HG02885 (cell line): Measurements from ENCODE around the gene ABRACL.
"Not testable (repeated sequence)": the region's sequence is repeated elsewhere in the genome, so short reads cannot be mapped to it uniquely, and the experiment has no call there.

ENCODE experiments used
- ATAC-seq: cut with Tn5 transposase; IDR thresholded peaks from one replicate; pipeline ENCODE4 v1.9.1; 2021; ENCODE audit warnings: mild to moderate bottlenecking; ENCODE audit not compliant: unreplicated experiment, poor library complexity

ABRACL gene

GRCh38 chr6:139028658-139029469 lies at the start of gene ABRACL:
ABRACL (plus strand) TSS chr6:139028745; CDS start chr6:139034161, 5,416 bp downstream.
- ATAC-seq, result peak; percentile 65

DNA sequence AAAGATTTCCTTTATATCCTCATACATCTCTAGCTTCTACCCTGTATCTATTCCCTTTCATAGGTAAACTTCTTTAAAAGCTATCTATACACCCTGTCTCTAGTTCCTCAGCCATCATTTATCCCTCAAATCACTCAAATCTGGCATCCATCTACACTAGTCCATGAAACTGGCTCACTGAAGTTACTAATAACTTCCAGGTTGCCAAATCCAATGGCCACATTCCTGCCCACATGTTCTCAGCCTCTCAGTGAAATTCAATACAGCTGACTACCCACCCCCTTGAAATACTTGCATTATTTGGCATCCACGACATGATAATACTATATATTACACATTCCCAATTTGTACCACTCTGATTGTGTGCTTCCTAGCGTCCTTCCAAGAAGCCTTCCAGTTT lies 49.2 kb upstream of the ABRACL start:
- no peak for ATAC-seq

DNA sequence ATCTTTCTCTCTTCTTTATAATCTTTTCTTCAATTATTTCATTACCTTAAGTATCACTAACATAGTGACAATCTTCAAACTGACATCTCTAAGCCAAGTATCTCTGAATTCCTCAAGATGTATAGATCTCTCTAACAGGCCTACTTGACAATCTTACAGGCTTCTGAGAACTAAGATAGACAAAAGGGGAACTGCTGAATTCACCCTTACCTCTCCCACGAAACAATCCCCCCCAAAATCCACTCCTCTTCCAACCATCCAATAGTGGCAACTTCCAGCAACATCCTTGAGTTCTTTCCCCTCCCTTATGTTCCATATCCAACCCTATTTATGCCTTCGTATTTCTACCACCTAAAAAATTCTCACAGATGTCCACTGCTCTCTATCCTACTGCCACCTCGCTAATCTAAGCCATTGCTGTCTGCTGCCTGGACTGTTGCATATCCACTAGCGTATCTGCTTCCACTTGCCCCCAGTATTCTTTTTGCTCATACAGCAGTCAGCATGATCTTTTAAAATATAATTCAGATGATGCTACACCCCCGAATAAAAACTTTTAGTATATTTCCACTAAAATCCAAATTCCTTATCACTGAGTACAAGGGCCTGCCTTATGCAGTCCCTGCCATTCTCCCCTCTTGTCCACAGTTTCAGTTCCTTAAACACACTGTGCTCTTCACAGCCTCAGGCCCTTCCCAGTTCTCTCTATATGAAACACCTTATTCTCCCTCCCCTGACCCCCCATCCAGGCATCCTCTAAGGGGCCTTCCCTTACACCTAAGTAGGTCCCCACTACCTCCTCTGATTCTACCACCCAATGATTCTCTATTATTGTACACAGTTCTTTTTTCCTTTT lies 48.5 kb upstream of the ABRACL start:
- ATAC-seq, result peak; percentile 54

GRCh38 chr6:138981416-138981815 lies 47.1 kb upstream of the ABRACL start:
- ATAC-seq, result no peak

- no peak for ATAC-seq
Measured at GRCh38 chr6:138986578-138986977, 42.0 kb upstream of the ABRACL start.

DNA sequence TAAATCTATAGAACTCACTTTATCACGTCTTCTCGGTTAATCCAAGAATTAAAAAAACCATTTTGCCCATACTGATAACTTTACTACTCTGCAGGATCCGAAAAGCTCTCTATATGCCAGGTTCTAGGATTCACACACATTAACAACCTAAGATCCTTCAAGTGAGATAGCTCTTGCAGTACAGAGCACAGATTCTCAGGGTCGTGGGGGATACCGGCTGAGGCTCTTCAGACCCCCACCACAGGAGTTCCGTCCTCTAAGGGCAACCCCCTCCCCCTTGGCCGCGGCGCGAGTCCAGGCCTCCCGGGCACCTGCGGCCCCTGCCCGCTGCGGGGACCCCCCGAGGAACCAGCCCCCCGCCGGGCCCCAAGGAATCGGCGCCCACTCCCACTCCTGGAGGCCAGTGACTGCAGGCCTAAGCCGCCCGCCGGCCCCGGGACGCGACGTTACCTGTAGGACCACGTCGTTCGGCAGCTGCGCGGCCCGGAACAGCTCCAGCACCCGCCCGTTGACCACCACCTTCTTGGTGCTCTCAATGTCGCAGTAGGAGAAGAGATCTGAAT lies 41.4 kb upstream of the ABRACL start:
- no peak for ATAC-seq

DNA sequence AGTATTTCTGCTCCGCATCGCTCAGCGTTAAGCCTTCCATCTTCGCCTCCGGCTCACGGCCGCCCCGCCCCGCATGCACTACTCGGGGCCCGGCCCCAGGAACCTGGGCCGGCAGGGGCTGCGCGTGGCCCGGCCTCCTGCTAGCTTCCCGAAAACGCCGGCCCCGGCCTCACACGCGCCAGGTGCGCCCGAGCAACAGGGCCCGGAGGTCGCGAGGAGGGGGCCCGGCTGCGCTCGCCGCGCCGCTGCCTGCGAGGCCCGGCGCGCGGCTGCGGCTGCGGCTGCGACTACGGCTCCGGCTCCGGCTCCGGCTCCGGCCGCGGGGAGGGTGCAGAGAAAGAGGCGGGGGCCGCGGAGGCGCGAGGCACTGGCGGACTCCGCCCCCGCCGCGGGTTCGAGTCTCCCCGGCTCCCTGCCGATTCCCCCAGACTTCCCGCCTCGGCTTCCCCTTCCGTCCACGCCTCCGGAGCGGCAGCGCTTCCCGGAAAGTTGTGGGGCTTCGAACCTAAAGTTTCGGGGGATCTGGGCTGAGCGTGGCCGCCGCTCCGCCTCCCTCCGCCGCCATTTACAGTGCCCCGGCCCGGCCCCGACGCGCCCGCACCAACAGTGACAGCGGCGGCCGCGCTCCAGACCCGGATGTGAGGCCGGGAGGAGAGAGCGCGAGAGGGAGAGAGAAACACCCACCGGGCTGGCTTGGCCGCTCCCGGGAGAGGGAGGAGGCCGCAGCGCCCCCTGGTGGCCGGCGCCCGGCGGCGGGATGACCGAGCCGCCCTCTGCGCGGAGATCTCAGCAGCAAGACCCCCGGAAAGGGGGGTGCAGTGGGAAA lies 40.7 kb upstream of the ABRACL start, which contains the start of gene REPS1:
REPS1 (minus strand) TSS at position 611 of the 826 bp plus-strand sequence; CDS start at position 40, 571 bp downstream.
- ATAC-seq, result peak; percentile 92

GRCh38 chr6:138988469-138988834 lies 40.1 kb upstream of the ABRACL start:
- ATAC-seq, result peak; percentile 3

- ATAC-seq, result no peak
Measured at GRCh38 chr6:138989098-138989983, 39.2 kb upstream of the ABRACL start.

- no peak for ATAC-seq
Measured at GRCh38 chr6:138991206-138991605, 37.3 kb upstream of the ABRACL start.

- not testable (repeated sequence) for ATAC-seq
Measured at GRCh38 chr6:138992965-138993364, 35.6 kb upstream of the ABRACL start.

- not testable (repeated sequence) for ATAC-seq
Measured at GRCh38 chr6:138993410-138993809, 35.1 kb upstream of the ABRACL start.

GRCh38 chr6:138996524-138996923 lies 32.0 kb upstream of the ABRACL start:
- ATAC-seq, result no peak

DNA sequence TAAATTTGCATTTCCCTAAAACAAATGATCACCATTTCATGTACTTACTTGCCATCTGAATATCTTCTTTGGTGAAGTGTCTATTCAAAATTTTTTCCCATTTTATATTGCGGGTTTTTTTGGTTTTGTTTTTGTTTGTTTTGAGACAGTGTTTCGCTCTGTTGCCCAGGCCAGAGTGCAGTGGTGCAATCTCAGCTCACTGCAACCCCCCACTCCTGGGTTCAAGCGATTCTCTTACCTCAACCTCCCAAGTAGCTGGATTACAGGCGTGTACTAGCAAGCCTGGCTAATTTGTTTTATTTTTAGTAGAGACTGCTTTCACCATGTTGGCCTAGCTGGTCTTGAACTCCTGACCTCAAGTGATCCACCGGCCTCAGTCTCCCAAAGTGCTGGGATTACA lies 31.4 kb upstream of the ABRACL start:
- no peak for ATAC-seq

GRCh38 chr6:138999949-139000725 lies 28.4 kb upstream of the ABRACL start:
- ATAC-seq, result no peak

- no peak for ATAC-seq
Measured at GRCh38 chr6:139003751-139004150, 24.8 kb upstream of the ABRACL start.

GRCh38 chr6:139006477-139006876 lies 22.1 kb upstream of the ABRACL start:
- ATAC-seq, result no peak

DNA sequence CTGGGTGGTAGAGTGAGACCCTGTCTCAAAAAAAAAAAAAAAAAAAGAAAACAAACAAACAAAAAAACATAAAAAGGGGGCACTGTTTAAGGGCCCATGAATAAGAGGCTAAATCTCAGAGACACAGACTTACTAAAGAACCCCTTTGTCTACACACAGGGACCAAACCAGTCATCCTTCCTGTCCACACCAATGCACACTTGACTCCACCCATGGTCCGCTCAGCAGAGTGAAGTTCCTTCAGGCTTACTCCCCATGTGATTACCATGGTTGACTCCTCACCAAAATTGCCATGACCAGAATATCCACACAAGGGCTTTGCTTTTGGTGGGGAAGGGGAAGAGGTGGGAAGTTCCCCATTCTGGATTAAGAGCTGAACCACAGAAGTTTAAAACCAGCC lies 21.1 kb upstream of the ABRACL start:
- no peak for ATAC-seq
